Stimulated activated naive CD8-positive, alpha-beta T cell treated with anti-CD3 and anti-CD28 coated beads, Interleukin-15, Interleukin-2, amounts not matched to agents 100 ng/mL and 50 ng/mL, for 24 hours (primary cell): ENCODE results near the gene COL8A1.
"Not testable (repeated sequence)": the region's sequence is repeated elsewhere in the genome, so short reads cannot be mapped to it uniquely, and the experiment has no call there.

Experiments used
- H3K27ac Mint-ChIP-seq: one replicate; pipeline ENCODE4 v1.8.0; 2021; ENCODE audit warnings: mild to moderate bottlenecking, mixed read lengths
- H3K27me3 Mint-ChIP-seq: one replicate; pipeline ENCODE4 v1.8.0; 2021; ENCODE audit warnings: mixed read lengths
- H3K36me3 Mint-ChIP-seq: one replicate; pipeline ENCODE4 v1.8.0; 2021; ENCODE audit warnings: low read depth, mixed read lengths
- H3K4me1 Mint-ChIP-seq: one replicate; pipeline ENCODE4 v1.8.0; 2021; ENCODE audit warnings: low read depth, mixed read lengths
- H3K4me3 Mint-ChIP-seq: one replicate; pipeline ENCODE4 v1.8.0; 2021; ENCODE audit warnings: mild to moderate bottlenecking, mixed read lengths
- H3K9me3 Mint-ChIP-seq: one replicate; pipeline ENCODE4 v1.8.0; 2021; ENCODE audit warnings: mixed read lengths

COL8A1 gene

GRCh38 chr3:99833617-99834205, 195.3 kb downstream of the COL8A1 start:
- Mint-ChIP-seq H3K27ac (no peak overlapping the region), H3K27me3 (no peaks in the 10 kb centered on the region), H3K9me3 (no peaks in the 10 kb centered on the region), H3K4me1 (peaks cover 4% of the 10 kb centered on the region), H3K4me3 (no peak overlapping the region), H3K36me3 (no peaks in the 10 kb centered on the region)

DNA sequence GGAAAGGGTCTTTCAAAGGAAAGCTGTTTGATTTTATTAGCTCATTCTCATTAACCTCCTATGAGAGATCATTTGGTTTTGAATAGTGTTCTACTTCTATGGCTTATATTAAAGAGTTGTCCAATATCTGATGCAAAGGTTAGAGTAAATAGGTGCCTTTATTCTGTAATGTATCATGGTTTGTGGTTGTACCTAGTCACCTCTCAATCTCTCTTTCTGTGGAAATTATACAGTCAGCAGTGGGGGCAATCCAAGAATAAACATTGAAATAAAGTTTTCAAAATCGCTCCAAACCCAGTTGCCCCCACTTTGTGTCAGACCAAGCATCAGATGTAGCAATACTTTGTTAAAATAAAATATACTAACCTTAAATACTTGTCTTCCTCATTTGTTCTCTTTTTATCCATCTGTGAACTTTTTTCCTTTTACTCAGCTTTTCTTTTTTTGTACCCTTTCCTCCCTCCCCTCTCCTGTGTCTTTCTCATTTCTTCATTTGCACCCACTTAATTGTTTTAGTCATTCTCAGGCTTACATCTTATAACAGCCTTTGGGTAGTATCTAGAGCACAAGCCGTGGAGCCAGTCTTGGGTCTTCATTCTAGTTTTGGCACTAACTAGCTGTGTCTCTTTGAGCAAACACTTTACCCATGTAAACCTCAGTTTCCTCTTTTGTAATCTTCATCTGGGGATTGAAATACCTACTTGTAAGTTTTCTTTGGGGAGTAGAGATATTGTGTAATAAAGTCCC, 196.0 kb downstream of the COL8A1 start:
- Mint-ChIP-seq H3K4me3 (no peak overlapping the region), H3K27me3 (no peaks in the 10 kb centered on the region), H3K9me3 (no peaks in the 10 kb centered on the region), H3K4me1 (peaks cover 4% of the 10 kb centered on the region), H3K36me3 (no peaks in the 10 kb centered on the region), H3K27ac (no peak overlapping the region)

- Mint-ChIP-seq H3K4me3 (no peak overlapping the region), H3K36me3 (peaks cover 8% of the 10 kb centered on the region), H3K27me3 (no peaks in the 10 kb centered on the region), H3K27ac (no peak overlapping the region), H3K9me3 (no peaks in the 10 kb centered on the region), H3K4me1 (no peaks in the 10 kb centered on the region)
Measured at GRCh38 chr3:99836681-99837080, 198.3 kb downstream of the COL8A1 start.

GRCh38 chr3:99837715-99838114, 199.3 kb downstream of the COL8A1 start:
- no peak overlapping the region for H3K4me3 Mint-ChIP-seq
- H3K36me3 Mint-ChIP-seq, result peaks cover 8% of the 10 kb centered on the region
- no peaks in the 10 kb centered on the region for H3K4me1 Mint-ChIP-seq
- no peaks in the 10 kb centered on the region for H3K9me3 Mint-ChIP-seq
- H3K27me3 Mint-ChIP-seq, result no peaks in the 10 kb centered on the region
- H3K27ac Mint-ChIP-seq, result no peak overlapping the region

GRCh38 chr3:99838755-99839154, 200.4 kb downstream of the COL8A1 start:
- no peaks in the 10 kb centered on the region for H3K9me3 Mint-ChIP-seq
- no peak overlapping the region for H3K27ac Mint-ChIP-seq
- no peak overlapping the region for H3K4me3 Mint-ChIP-seq
- H3K27me3 Mint-ChIP-seq, result no peaks in the 10 kb centered on the region
- H3K4me1 Mint-ChIP-seq, result no peaks in the 10 kb centered on the region
- peaks cover 8% of the 10 kb centered on the region for H3K36me3 Mint-ChIP-seq

DNA sequence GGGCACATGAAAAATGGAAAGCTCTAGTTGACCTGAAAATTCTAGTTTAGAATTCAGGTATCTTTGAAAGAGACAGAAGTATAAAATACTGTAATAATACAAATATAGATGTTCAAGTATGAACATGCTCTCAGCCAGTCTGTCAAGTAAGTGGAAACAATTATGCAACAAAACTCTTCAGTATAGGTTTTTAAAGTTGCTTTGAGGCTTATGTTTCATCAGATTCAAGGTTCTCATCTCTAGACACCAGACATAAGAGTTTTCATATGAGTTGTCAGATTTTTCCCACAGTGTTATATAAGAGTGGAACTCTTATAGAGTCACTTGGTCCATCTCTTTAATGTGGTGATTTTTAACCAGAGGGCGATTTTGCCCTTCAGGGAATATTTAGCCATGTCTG, 201.2 kb downstream of the COL8A1 start:
- H3K4me3 Mint-ChIP-seq, result no peak overlapping the region
- H3K4me1 Mint-ChIP-seq, result peaks cover 7% of the 10 kb centered on the region
- H3K27me3 Mint-ChIP-seq, result no peaks in the 10 kb centered on the region
- H3K36me3 Mint-ChIP-seq, result peaks cover 8% of the 10 kb centered on the region
- no peak overlapping the region for H3K27ac Mint-ChIP-seq
- H3K9me3 Mint-ChIP-seq, result no peaks in the 10 kb centered on the region

DNA sequence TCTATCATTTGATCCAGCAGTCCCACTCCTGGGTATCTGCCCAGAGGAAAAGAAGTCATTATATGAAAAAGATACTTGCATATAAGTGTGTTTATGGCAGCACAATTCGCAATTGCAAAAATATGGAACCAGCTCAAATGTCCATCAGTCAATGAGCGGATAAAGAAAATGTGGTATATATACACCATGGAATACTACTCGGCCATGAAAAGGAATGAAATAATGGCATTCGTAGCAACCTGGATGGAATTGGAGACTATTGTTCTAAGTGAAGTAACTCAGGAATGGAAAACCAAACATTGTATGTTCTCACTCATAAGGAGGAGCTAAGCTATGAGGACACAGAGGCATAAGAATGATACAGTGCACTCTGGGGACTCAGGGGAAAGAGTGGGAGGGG, 203.6 kb downstream of the COL8A1 start:
- peaks cover 25% of the 10 kb centered on the region for H3K4me1 Mint-ChIP-seq
- not testable (repeated sequence) for H3K4me3 Mint-ChIP-seq, H3K36me3 Mint-ChIP-seq, H3K27ac Mint-ChIP-seq, H3K27me3 Mint-ChIP-seq, H3K9me3 Mint-ChIP-seq

GRCh38 chr3:99842826-99843589, 204.6 kb downstream of the COL8A1 start:
- Mint-ChIP-seq H3K4me1 (peaks cover 26% of the 10 kb centered on the region), H3K4me3 (no peak overlapping the region), H3K36me3 (peaks cover 8% of the 10 kb centered on the region), H3K27me3 (no peaks in the 10 kb centered on the region), H3K9me3 (no peaks in the 10 kb centered on the region), H3K27ac (no peak overlapping the region)

DNA sequence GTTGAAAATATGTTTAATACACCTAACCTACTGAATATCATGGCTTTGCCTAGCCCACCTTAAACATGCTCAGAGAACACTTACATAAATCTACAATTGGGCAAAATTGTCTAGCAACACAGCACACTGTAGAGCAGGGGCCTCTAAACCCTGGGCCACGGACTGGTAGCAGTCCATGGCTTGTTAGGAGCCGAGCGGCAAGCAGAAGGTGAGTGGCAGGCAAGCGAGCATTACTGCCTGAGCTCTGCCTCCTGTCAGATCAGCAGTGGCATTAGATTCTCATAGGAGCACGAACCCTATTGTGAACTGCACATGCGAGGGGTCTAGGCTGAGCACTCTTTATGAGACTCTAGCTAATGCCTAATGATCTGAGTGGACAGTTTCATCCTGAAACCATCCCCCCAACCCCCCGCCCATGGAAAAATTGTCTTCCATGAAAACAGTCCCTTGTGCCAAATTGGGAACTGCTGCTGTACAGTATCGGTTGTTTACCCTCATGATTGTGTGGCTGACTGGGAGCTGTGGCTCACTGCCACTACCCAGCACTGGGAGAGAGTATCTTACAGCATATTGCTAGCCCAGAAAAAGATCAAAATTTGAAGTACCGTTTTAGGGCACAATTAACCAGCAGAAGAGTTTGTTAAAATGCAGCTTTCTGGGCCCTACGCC, 205.3 kb downstream of the COL8A1 start:
- no peaks in the 10 kb centered on the region for H3K9me3 Mint-ChIP-seq
- no peaks in the 10 kb centered on the region for H3K27me3 Mint-ChIP-seq
- H3K36me3 Mint-ChIP-seq, result peaks cover 8% of the 10 kb centered on the region
- no peak overlapping the region for H3K27ac Mint-ChIP-seq
- no peak overlapping the region for H3K4me3 Mint-ChIP-seq
- peaks cover 34% of the 10 kb centered on the region for H3K4me1 Mint-ChIP-seq

GRCh38 chr3:99845331-99845730, 206.9 kb downstream of the COL8A1 start:
- peaks cover 34% of the 10 kb centered on the region for H3K4me1 Mint-ChIP-seq
- H3K27ac Mint-ChIP-seq, result no peak overlapping the region
- H3K9me3 Mint-ChIP-seq, result no peaks in the 10 kb centered on the region
- no peak overlapping the region for H3K4me3 Mint-ChIP-seq
- H3K36me3 Mint-ChIP-seq, result peaks cover 4% of the 10 kb centered on the region
- H3K27me3 Mint-ChIP-seq, result no peaks in the 10 kb centered on the region

- H3K4me1 Mint-ChIP-seq, result peaks cover 34% of the 10 kb centered on the region
- H3K27ac Mint-ChIP-seq, result peak overlapping the region; percentile 42
- no peaks in the 10 kb centered on the region for H3K27me3 Mint-ChIP-seq
- no peaks in the 10 kb centered on the region for H3K9me3 Mint-ChIP-seq
- H3K36me3 Mint-ChIP-seq, result peaks cover 2% of the 10 kb centered on the region
- no peak overlapping the region for H3K4me3 Mint-ChIP-seq
Measured at GRCh38 chr3:99845999-99846398, 207.6 kb downstream of the COL8A1 start.

DNA sequence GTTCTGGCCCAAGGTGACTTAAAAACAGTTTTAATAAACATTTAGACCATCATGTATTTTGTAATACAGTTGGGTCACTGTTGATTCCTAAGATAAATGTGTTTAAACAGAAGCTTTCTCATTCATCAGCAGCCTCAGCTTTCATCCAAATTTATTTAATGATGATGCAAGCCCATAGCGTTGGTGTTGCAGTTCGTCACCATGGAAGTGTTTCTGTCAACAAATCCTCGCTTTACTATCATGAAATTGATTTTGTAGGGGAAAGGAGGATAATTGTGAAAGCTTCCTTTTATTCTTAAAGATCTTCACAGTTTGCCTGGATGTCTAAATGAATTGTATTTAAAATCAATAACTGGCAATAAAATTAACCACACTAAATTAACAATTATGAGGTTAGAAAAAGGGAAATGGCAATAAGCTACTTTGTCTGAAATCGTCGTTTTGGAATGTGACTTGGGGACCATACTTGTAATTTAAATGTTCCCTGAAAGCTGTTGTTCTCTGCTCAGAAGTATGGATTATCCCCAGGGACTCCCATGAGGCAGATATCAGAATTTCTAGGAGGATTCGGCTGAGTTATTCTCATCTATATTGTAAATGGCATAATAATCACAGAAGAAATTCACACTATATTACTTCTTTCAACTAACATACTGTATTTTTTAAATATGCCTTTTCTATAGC, 208.2 kb downstream of the COL8A1 start:
- Mint-ChIP-seq H3K36me3 (no peaks in the 10 kb centered on the region), H3K4me3 (no peak overlapping the region), H3K9me3 (no peaks in the 10 kb centered on the region), H3K27me3 (no peaks in the 10 kb centered on the region), H3K27ac (peak overlapping the region; percentile 42), H3K4me1 (peaks cover 34% of the 10 kb centered on the region)

- Mint-ChIP-seq H3K4me1 (peaks cover 34% of the 10 kb centered on the region), H3K27ac (no peak overlapping the region), H3K4me3 (no peak overlapping the region), H3K36me3 (no peaks in the 10 kb centered on the region), H3K27me3 (no peaks in the 10 kb centered on the region), H3K9me3 (no peaks in the 10 kb centered on the region)
Measured at GRCh38 chr3:99848433-99848832, 210.0 kb downstream of the COL8A1 start.
